HG03432 (cell line): ENCODE results near the gene DPP10.
"Not testable (repeated sequence)": the region's sequence is repeated elsewhere in the genome, so short reads cannot be mapped to it uniquely, and the experiment has no call there.

Source experiments
- ATAC-seq: cut with Tn5 transposase; IDR thresholded peaks from one replicate; pipeline ENCODE4 v1.9.1; 2021; ENCODE audit warnings: mild to moderate bottlenecking, moderate library complexity; ENCODE audit not compliant: unreplicated experiment

Gene DPP10

GRCh38 chr2:114507744-114508143, 65.3 kb downstream of the DPP10 start:
- no peak for ATAC-seq

- no peak for ATAC-seq
These were observed 73.4 kb downstream of the DPP10 start for GRCh38 chr2:114515882-114516281.

GRCh38 chr2:114517580-114517979, 75.1 kb downstream of the DPP10 start:
- ATAC-seq = no peak

GRCh38 chr2:114518738-114519137, 76.3 kb downstream of the DPP10 start:
- no peak for ATAC-seq

GRCh38 chr2:114522612-114523011, 80.2 kb downstream of the DPP10 start:
- not testable (repeated sequence) for ATAC-seq

GRCh38 chr2:114525955-114526354, 83.5 kb downstream of the DPP10 start:
- ATAC-seq = no peak

- ATAC-seq = no peak
These were observed 84.4 kb downstream of the DPP10 start for GRCh38 chr2:114526841-114527240.

GRCh38 chr2:114527330-114527983, 85.0 kb downstream of the DPP10 start:
- ATAC-seq = no peak

GRCh38 chr2:114534116-114535084, 92.0 kb downstream of the DPP10 start:
- no peak for ATAC-seq

GRCh38 chr2:114537777-114538176, 95.3 kb downstream of the DPP10 start:
- no peak for ATAC-seq

- no peak for ATAC-seq
These were observed 100.3 kb downstream of the DPP10 start for GRCh38 chr2:114542695-114543094.

GRCh38 chr2:114543236-114543766, 100.9 kb downstream of the DPP10 start:
- ATAC-seq = no peak

GRCh38 chr2:114545052-114545451, 102.6 kb downstream of the DPP10 start:
- no peak for ATAC-seq

- no peak for ATAC-seq
These were observed 104.1 kb downstream of the DPP10 start for GRCh38 chr2:114546531-114546930.

GRCh38 chr2:114548151-114548550, 105.7 kb downstream of the DPP10 start:
- ATAC-seq = no peak

- no peak for ATAC-seq
These were observed 107.9 kb downstream of the DPP10 start for GRCh38 chr2:114550364-114550763.

GRCh38 chr2:114550895-114551793, 108.7 kb downstream of the DPP10 start:
- ATAC-seq = no peak

- ATAC-seq = no peak
These were observed 110.6 kb downstream of the DPP10 start for GRCh38 chr2:114553027-114553426.

- ATAC-seq = no peak
These were observed 126.7 kb downstream of the DPP10 start for GRCh38 chr2:114569166-114569565.

- no peak for ATAC-seq
These were observed 135.2 kb downstream of the DPP10 start for GRCh38 chr2:114577657-114578056.

- ATAC-seq = no peak
These were observed 137.1 kb downstream of the DPP10 start for GRCh38 chr2:114579542-114579941.
